A673 (cell line): ENCODE measurements around the gene CD19.

Experiments used
- EZH2 ChIP-seq: fragments of 200-600 bp; sonication (generic); IDR thresholded peaks from 2 replicates; pipeline ENCODE4 v1.6.1; 2017; ENCODE audit warnings: borderline replicate concordance, low read depth, mild to moderate bottlenecking, mixed read lengths, antibody characterized with exemption, low read length; ENCODE audit not compliant: poor library complexity, severe bottlenecking
- TF ChIP-seq, protein P1 (sequence below): fragments of 300-800, 200-600 bp; sonication (generic); conservative IDR thresholded peaks from 2 replicates; pipeline ENCODE4 v1.5.1; 2017; ENCODE audit warnings: low read depth, mild to moderate bottlenecking, antibody characterized with exemption, low read length, moderate library complexity, mixed read lengths

DNA sequence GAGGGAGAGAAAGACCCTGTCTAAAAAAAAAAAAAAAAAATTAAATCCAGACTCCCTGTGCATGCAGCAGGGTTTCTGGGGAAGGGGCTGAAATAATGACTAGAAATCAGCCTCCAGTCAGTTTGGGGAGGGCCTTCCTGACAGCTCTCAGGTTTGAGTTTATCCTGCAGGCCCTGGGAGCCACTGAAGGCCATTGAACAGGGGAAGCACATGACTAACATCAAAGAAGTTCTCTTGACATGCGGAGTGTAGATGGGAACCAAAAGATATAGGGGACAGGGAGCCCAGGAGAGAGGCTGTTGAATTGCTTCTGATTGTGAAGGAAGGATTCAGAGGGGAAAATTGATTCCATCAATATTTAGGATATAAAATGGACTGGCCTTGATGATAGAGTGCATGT, 4.0 kb upstream of the CD19 start:
- TF ChIP-seq, protein P1, sequence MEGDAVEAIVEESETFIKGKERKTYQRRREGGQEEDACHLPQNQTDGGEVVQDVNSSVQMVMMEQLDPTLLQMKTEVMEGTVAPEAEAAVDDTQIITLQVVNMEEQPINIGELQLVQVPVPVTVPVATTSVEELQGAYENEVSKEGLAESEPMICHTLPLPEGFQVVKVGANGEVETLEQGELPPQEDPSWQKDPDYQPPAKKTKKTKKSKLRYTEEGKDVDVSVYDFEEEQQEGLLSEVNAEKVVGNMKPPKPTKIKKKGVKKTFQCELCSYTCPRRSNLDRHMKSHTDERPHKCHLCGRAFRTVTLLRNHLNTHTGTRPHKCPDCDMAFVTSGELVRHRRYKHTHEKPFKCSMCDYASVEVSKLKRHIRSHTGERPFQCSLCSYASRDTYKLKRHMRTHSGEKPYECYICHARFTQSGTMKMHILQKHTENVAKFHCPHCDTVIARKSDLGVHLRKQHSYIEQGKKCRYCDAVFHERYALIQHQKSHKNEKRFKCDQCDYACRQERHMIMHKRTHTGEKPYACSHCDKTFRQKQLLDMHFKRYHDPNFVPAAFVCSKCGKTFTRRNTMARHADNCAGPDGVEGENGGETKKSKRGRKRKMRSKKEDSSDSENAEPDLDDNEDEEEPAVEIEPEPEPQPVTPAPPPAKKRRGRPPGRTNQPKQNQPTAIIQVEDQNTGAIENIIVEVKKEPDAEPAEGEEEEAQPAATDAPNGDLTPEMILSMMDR, result no peak
- TF ChIP-seq EZH2, result no peak
